ENCODE measurements around the gene LDAH. TPM values are rescaled to one million over a fixed set of nuclear protein-coding genes. Genes with fewer than 3 reads are reported as not detected.

The LDAH gene
- total RNA-seq, 1 donor from 2014 or later: 24.7 TPM

DNA sequence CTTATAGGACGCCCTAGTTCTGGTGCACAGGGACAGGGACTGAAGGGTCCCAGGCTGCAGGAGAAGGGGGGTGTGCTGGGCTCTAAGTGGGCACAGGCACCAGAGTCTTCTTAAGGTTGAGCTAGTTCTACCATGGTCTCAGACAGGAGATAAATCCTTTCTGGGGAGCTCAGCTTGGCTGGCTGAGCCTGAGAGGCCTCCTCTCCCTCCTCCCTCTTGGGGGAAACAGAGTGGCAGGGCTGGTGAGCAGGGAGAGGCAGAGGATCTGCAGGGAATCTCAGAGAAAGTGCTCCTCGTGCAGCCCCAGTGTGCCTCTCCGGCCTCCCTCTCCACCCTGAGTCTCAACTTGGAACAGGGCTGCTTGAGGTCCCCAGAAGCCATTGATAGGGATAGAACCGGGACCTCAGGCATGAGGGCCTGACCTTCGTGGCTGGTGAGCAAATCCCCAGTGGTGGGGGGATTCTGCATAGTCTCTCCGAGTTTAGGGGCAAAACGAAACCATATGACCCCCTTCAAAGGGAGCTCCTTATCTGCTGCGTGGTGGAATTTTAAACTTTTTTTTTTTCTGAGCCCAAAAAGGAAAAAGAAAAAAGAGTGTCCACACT is 153.9 kb downstream of the LDAH start:
- intact Hi-C loops (cut with micrococcal nuclease): no loop called here

DNA sequence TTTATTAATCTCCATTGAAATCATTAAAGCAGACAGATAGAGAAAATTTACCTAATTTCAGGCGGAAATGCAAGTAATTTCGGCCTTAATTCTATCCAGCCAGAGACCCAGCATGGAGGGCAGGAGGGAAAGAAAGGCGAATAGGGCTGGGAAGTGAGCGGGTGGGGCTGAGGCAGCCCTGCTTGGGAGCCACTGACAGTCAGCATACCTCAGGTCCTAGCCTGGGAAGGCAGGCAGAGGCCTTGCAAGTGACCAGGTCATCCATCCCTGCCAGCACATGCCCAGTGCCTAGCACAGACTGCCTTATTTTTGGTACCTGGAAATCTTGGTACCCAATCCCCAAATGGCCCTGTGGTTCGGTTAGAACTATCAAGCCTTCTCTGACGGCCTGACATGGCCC is 154.4 kb downstream of the LDAH start:
- intact Hi-C loops (cut with micrococcal nuclease): no loop called here

DNA sequence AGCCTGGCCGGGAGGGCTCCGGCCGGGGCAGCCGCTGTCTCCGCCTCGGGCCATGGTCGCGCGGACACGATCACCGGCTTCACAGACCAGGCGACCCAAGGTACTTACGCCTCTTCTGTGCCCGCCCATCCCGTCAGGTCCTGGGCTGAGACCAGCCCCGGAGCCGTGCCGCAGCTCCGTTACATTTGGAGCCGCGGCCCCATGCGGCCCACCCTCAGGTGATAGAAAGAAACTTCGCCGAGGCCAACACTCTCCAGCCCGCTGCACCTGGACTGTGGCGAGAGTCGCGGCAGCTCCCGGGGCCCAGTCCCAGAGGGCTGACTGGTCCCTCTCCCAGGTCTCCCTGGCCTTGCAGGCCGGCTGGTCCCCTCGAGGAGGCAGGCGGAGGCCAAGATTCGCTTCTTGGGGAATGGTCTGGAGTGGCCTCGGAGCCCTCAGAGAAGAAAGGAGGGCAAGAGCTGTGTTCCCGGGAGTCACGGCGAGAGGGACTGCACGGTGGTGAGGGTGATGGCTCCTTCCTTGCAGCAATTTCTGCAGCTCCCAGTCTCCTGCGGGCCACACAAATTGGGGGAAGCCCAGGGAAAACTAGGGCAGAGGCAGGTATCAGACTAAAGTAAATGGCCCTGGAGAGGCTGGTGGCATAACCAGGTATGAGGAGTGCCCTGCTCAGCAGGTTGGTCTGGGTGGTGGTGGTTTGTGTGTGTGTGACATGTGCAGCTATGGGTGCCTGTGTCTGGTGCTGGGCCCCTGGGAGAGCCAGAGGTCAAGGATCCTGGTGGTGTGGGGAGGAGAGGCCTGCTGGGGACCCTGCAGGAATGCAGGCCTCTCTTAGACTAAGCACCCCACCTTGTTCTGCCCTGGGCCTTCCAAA is 155.1 kb downstream of the LDAH start:
- intact Hi-C loops (cut with micrococcal nuclease): no loop called here

DNA sequence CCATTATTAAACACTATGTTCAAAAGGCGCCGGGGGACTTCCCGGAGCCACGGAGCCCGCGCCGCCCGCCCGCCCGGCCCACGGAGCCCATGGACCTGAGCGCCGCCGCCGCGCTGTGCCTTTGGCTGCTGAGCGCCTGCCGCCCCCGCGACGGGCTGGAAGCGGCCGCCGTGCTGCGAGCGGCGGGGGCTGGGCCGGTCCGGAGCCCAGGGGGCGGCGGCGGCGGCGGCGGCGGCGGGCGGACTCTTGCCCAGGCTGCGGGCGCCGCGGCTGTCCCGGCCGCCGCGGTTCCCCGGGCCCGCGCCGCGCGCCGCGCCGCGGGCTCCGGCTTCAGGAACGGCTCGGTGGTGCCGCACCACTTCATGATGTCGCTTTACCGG is 155.8 kb downstream of the LDAH start:
- intact Hi-C loops (cut with micrococcal nuclease): no loop called here

DNA sequence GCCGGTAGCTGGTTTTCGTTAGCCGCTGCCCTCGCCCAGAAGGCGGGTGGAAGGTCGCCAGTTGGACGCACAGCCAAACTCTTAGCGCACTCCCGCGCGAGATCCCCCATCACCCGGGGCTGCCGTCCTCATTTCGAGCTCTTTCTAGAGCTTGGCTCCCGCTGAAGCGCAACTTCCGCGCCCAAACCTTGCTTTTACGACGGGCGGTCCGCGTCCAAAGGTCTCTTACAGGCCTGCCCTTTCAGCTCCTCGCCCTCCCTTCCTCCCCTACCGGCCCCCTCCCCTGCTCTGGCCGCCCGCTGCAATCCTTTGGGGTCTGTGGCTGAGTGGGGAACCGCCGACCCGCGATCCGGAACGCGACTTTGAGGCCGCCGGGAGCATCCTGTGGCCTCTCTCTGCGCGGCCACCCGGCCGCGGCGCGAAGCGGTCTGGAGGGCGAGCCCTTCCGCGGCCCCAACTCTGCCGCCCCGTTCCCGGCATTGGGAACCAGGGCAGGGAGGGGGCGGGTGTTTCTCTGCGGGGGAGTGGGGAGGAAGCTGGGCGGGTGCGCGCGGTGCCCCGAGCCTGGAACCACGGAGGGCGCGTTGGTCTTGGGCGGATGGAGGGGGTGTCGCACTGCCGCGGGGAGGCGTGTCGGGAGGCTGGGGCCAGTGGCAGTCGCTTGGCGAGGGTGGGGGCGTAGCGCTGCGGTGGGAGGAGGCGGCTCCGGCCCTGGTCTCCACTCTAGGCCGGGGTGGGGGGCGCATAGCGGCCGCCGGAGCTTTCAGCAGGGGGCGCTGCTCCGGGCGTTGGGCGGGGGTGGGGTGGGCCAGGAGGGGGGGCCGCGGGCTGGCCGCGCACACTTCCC is 156.4 kb downstream of the LDAH start, which contains the start of gene GDF7:
Gene GDF7, plus strand, starts transcription at position 841 of the 847 bp plus-strand sequence. CDS start 96 bp downstream, outside the sequence.
- intact Hi-C loops (cut with micrococcal nuclease): no loop called here

DNA sequence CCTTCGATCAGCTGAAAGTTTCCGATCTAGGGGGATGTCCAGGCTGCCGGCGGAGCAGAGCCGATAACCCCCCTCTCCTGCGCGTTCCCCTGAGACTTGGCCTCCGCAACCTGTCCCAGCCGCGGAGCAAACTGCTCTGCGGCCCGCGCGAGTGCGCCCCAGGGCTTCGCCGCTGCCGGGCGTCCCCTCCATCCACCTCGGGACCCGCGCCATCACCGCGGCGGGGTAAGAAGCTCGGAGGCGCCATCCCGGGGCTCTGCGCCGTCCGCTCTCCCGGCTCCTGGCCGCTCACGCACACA is 156.9 kb downstream of the LDAH start:
- intact Hi-C loops (cut with micrococcal nuclease): no loop called here

DNA sequence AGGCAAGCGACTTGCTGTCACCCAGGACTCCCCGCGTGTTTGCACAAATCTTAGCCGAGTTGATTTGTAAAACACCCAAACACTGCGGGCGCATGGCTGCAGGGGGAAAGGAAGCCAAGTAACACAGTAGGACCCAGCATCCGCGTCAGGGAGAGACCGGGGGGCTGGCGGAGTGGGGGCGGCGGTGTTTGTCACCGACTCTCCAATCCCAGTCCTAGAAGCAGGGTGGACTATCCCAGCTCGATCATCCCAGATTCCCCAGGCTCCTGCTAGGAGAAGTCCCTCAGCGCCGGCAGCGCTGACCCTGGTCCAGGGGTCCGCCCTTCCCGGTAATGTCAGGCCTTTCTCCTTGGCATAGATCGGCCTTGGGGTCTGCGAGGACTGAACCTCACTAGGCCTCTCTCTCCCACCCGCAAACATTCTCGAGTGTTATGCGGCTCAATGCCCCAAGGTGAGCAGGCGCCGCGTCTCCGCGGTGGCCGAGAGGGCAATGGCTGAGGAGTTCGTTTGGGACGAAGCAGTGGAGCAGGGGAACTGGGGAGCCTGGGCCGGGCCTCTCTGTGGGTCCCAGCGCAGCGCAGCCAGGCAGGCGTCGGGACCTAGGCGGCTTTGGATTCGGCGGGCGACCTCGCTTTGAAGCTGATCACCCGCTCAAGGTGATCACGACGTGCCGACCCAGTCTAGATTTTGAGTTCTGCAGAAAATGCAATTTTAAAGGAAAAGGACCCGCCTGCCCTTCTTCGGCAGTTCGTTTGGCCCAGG is 157.5 kb downstream of the LDAH start:
- intact Hi-C loops (cut with micrococcal nuclease): no loop called here

DNA sequence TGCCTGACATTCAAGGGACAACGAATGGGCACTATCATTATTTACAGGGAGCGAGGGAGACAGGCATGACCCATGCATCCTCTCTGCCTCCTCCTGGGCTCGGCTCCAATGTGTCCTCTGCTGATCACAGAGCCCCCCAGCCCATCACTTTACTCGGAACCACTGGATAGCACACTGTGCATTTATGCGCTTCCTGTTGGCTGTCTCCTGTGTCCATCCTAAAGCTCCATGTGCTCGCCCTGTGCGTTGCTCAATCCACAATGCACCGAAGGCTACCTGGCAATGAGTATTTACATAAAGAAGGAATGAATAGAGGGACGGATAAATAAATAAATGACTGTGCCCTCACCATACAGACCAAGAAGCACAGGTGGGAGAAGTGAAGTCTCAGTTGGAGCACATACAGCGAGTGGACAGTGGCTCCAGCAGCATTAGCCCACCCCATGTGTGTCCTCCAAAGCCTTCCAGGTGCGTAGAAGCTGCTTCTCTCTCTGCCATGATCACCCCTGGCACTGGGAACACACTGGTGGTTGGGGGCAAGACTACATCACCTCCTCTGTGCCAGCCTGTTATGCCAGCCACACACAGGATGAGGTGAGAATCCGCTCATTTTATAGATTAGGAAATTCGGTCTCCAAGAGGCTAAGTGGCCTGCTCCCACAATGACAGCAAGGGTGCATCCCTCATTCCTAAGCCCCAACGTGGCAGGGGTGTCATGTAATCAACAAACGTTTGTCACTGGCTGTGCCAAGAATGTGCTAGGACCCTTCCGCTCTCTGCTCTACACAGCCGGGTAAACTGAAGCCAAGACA is 158.3 kb downstream of the LDAH start:
- intact Hi-C loops (cut with micrococcal nuclease): loop anchor here (5.0 kb wide), 1 partner anchor 378 kb away; the partner anchor contains the start of gene APOB

DNA sequence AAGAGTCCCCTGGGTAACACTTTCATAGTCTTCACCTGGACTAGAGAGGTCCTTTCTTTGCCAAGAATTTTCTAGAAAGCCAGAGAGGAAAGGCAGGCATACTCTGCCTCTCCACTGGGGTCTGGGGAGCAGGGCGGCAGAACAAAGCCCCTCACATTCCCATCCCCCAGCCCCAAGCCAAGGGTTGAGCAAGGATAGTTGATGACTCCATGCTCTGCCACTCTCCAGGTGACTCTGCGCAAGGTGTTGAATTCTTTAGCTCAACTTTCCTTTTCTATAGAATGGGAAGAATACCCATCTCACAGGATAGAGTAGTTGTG is 158.9 kb downstream of the LDAH start:
- intact Hi-C loops (cut with micrococcal nuclease): loop anchor here (5.0 kb wide), 1 partner anchor 378 kb away; the partner anchor contains the start of gene APOB

DNA sequence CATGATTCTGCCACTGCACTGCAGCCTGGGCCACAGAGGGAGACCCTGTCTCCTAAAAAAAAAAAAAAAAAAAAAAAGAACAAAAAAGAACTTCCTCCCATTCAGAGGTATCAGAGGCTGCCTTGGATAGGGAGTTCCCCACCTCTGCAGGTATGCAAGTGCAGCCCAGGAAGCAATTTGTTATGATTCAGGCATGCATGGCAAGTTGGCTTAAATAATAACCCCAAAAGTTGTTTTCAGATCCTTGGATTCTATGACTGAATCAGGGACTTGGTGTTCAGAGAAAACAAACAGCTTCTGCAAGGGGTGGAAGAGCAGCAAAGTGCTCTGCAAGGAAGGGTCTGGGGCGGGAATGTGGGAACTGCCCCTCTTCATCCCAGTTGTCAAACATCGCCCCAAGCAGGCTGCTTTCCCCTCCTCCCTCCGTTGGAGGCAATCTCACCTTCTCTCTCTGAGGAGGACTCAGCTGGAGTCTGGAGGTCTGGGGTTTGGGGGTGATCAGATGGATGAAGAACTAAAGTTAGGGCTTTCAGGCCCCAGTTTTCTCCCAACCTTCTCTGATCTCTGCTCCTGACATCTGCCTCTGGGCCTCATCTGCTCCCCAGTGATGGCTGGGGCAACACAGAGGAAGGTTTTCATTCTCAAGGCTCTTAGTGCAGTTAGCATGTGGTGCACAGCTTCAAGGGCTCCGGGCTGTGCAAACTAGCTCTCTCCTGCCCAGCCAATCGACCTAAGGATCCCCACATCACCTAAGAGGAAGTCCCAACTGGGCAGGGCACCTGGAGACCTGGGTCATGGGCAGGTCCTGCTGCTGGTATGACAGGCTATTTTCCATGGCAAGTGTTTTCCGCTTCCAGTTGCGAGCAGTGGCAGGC is 159.5 kb downstream of the LDAH start:
- intact Hi-C loops (cut with micrococcal nuclease): loop anchor here (5.0 kb wide), 1 partner anchor 379 kb away; the partner anchor contains the start of gene APOB

DNA sequence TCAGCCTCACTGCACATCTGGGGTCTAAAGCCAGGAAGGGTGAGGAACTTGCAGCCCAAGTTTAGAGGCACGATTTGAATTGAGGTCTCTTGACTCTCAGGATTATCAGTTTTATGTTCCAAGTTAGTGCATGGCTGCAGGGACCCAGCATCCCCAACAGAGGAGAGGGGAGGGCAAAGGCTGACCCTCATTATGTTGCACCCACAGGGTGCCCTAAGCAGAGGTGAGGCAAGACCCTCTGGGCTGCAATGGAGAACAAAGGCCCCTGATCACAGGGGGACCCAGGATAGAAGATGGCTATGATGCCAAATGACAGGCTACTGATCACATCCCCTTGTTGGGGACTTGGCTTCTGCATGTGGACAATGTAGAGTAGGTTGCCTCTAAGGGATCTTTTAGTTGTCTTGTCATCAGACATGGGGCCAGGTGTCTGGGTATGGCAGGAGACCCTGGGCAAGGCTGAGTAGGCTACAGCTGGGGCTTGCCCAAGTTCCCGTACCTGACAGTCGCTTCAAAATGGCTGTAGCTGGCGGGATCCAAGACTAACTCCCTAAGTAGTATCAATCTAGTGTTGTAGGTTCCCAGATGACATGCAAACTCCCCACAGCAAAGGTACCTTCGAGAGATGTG is 160.5 kb downstream of the LDAH start:
- intact Hi-C loops (cut with micrococcal nuclease): loop anchor here (5.0 kb wide), 1 partner anchor 380 kb away; the partner anchor contains the start of gene APOB

DNA sequence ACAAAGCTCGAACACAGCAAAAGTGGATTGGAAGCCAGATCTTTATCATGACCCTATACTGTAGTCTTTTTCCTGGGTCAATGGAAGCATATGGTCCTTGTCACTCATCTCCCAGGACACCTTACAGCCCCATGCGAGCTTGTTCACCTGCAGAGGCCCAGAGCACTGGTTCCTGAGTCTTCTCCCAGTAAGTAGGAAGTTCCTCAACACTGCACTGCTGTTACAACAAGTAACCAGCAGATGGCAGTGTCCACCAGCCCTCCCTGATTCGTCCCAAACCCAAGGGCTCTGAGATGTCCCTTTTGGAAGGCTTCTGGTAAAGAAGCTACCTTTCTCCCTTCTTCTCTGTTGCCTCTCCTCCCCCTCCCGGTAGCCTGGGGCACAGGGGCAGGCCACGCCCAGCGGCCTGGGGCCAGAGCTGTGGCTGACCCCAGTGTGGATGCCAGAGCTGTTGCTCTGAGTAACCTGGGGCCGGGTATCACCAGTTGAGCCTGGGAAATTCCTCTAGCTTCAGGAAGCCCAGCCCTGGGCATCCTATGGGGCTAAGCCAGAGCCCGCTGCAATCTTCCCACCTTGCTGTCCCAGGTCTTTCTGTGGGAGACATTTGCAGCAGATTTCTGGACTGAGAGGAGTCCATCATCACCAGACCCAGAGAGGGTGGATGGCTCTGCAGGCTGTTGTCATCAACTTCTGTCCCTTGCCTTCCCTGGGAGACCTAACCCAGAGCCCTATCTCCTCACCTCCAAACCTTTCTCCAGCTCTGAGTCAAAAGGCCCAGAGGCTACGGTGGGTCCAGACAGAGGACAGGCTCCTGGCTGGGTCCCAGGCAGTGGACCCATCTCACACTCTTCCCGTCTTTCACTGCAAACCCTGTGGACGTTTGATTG is 161.2 kb downstream of the LDAH start:
- intact Hi-C loops (cut with micrococcal nuclease): loop anchor here (1.0 to 5.0 kb wide), 3 partner anchors 10 to 381 kb away; partner anchors contain the start of genes APOB and HS1BP3

DNA sequence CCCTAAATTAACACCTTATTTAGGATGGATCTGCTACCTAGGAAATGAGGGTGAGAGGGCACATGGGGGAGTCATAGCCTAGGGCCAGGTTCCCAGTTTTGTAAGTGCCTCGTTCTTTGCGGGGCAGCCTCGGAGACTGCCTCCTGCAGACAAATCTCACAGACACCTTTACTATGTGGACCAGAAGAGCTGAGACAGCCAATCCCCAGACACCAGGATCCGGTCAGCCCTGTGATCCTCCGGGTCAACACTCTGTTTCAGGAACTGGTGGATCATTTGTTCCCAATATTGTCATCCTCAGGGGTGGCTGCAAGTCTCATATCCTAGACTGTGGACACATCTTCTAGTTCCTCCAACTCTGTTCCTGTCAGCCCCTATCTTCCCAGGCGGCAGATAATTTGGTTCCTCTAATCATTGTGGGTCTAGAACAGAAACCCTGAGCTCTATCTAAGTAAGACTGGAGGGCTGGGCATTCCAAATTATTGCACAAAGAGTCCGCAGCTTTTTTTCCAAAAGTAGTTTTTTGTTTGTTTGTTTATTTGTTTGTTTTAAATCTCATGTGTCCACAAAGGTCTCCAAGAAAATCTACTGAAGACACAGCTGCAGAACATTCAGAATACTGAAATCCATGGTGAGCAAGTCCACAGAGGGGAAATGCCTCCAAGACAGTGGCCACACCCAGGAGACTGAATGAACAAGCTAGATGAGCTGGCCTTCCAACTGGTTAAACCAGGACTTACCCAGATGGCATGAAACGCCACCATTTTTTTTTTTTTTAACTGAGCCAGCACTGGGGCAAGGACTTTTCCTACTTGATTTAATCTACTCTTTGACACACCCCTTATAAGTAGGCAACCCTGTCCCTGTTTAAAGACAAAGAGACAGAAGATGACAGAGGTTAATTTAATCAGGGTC is 162.1 kb downstream of the LDAH start:
- intact Hi-C loops (cut with micrococcal nuclease): loop anchor here (1.0 to 5.0 kb wide), 3 partner anchors 9 to 382 kb away; partner anchors contain the start of genes APOB and HS1BP3

DNA sequence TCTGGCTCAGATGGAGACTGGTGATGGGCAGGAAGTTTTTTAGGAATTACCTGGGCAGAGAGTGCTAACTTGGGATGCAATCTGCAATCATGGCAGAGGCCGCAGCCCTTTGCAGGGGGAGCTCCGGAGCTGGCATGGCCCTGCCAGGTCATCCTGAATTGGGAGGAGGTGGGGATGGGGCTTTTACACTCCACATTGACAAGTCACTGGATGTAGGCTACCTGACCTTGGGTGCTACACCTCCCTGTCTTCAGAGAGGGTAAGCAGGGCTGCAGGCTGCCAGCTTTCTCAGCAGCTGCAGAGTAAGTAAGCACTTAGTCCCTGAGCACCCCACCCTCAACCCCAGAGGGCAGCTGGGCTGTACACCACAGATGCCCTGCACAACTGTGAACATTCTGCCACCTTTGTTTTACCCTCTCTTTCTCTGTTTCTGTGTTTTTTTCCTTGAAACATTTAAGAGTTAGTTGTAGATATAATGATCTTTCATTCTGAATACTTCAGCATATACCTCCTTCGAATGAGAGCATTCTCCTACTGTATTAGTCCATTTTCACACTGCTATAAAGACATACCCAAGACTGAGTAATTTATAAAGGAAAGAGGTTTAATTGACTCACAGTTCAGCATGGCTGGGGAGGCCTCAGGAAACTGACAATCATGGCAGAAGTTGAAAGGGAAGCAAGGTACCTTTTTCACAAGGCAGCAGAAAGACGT is 165.2 kb downstream of the LDAH start:
- intact Hi-C loops (cut with micrococcal nuclease): no loop called here

DNA sequence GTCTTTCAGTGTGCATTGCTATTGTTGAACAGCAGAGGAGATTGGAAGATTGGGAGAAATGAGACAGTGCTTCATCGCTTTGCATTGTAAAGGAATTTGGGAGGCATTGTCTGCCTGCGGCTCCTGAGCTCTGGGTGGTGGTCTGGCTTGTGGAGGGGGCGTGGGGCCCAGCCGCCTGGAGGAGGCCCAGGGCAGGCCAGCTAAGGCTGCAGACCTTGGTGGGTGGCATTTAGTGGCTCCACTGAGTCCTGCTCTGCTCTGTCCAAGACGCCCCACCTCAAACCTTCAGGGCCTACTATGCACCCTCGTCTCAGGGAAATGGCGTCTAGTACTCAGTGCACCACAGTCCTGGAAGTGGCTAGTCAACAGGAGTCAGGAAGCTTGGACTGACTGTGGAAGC is 166.3 kb downstream of the LDAH start:
- intact Hi-C loops (cut with micrococcal nuclease): no loop called here

DNA sequence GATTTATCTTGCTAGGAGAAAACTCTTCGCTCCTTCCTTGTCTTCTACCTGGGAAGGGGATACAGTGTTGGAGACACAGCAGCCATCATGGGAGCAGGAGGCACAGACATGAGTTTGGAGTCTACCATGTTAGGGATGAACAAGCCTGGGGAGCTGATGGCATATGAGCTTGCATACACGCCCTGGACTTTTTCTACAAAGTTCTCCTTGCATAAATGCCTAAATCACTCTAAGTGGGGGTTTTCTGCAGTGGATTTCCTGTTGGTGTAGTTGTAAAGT is 168.4 kb downstream of the LDAH start:
- intact Hi-C loops (cut with micrococcal nuclease): loop anchor here (5.0 kb wide), 1 partner anchor 662 kb away; the partner anchor contains the start of gene WDR35
